GM19025 (cell line): ENCODE data around the gene TEKTIP1.
A peak's percentile ranks its signal among the peaks of the same experiment; 100 is the strongest.
"Not testable (repeated sequence)": the region's sequence is repeated elsewhere in the genome, so short reads cannot be mapped to it uniquely, and the experiment has no call there.

ENCODE experiments used
- ATAC-seq: cut with Tn5 transposase; IDR thresholded peaks from one replicate; pipeline ENCODE4 v1.9.1; 2021; ENCODE audit warnings: mild to moderate bottlenecking, low read depth, moderate library complexity; ENCODE audit not compliant: unreplicated experiment

Gene TEKTIP1

DNA sequence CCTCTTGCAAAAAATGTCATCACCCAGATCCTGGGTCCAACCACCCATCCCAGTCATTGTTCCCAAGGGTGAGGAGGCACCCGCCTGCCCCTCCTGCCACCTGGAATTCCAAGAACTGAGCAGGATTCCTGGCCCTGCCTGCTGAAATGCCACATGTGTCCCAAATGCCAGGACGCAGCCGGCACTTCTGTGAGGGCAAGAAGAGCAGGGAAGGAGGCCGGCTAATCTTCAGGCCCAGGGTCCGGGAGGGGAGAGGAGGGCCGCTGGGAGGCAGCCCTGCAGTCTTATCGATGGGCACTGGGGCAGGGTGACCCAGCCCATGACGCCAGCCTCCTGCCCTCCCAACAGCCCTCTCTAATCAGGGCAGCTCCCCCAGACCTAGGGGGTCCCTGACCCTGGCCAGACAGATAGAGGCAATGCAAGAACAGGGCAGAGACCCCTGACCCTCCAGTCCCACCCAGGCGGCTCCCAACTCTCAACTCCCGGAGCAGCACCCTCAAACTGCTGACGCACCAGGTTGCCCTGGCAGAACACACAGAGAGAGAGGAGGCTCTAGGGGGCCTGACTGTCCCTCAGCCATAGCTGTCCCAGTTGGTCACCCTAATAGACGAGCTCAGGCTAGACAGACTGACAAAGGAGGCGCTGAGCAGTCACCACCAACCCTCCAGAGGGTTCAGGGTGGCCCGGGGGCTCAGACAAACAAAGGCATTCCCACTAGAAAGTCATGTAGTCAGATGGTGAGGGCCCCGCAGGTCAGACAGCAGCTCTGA, 16.9 kb downstream of the TEKTIP1 start:
- ATAC-seq, result no peak

DNA sequence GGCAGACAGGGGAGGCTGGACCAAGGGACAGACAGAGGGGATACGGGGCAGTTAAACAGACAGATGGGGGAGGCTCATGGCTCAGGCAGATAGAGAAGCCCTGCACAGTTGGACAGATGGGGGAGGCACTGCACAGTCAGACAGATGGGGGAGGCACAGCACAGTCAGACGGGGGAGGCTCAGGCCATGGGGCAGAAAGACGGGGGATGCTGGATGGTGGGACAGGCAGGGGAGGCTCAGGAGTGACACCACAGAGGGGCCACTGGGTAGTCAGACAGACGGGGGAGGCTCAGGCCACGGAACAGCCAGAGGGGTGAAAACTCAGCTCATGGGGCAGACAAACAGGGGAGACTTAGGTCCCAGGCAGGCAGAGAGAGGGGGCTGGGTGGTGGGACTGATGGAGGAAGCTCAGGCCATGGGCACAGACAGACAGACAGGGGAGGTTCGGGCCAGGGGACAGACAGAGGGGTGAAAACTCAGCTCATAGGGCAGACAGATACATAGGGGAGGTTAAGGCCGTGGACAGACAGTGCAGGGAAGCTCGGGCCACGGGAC, 17.5 kb downstream of the TEKTIP1 start:
- ATAC-seq, result no peak

DNA sequence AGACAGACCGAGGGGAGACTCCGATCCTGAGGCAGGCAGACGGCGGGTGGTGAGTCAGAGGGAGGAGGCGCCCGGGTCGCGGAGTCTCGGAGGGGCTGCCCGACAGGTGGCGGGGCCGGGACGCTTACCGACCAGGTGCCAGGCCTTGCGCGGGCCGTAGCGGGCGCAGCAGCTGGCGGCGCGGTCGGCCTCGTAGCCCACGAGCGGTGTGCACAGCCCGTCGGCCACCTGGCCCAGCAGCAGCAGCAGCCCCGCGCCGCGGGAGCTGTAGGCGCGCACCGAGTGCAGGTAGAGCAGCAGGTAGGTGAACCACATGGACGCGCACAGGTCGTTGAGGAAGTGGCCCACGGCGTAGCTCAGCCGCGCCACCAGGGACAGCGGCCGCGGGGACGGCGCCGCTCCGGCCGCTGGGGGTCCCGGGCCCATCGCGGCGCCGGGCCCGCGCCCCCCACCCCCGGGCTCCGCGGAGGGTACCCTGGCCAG, 18.0 kb downstream of the TEKTIP1 start:
- ATAC-seq, result peak; percentile 23

DNA sequence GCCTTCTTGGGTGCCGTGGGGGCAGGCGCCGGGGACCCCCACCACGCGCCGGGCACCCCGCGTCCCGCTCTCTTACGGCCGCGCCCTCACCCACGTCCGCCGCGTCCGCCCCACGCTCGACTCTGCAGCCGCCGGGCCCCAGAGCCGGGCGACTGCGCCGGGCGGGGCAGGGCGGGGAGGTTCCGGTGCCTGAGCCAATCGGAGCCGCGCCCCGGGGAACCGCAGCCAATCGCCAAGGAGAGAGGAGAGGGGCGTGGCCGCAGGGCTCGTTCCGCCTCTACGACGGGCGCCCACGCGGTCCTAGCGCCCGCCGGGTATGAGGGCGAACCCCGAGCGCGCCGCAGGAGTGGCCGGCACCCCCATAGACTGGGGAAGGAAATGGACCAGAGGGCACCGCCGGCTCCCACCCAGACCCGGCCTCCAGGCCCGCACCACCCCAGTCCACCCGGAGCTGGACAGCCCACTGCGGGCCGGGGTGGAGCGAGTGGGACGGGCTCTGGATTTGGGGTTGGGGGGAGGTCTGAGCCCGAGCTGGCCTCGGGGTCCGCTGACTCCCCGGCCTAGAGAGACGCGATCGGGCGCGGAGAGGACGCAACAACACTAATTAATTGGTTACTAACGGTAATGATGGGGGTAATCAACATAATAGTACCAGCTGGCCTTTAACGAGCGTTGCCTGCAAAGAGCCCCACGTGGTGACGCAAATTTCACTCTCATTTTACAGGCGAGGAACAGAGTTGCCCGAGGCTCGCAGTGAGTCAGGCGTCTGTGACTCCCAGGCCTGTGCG, 18.7 kb downstream of the TEKTIP1 start, which contains the start of gene MFSD12:
MFSD12 (minus strand) TSS at position 126 of the 788 bp plus-strand sequence. CDS start 183 bp downstream, outside the sequence.
- peak; percentile 90 for ATAC-seq

DNA sequence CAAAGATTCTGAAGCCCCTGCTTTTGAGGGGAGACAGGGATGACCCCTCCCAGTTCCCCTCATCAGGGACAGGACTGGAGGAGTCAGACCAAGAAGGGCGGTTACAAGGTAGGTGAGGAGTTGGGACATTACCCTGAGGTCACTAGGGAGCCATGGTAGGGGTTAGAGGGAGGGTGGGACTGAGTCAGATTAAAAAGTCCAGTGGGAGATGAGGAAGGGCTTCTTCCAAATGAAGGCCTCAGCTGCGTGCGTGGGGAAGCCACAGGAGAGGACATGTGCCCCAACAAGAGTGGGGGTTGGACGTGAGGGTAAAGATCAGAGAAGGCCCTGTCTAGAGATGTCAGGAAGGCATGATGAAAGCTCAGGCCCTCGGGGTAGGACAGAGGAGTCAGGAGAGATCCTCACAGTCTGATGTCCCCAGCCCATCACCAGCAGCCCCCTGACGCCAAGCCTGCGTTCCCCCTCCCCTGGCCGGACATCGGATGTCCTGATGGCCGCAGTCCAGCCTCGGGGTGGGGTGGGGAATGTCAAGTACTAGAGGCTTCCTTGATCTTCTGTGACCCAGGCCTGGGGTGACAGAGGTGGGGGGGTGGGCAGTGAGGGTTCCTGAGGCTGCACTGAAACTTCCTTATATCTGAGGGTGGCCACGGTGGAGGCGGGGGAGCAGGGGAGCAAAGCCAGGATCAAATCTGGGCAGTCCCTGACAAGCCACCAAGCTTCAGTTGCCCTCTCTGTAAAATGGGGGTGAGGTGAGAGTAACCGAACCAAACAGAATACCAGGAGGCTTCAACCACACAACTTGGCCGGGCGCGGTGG, 24.9 kb downstream of the TEKTIP1 start:
- no peak for ATAC-seq

DNA sequence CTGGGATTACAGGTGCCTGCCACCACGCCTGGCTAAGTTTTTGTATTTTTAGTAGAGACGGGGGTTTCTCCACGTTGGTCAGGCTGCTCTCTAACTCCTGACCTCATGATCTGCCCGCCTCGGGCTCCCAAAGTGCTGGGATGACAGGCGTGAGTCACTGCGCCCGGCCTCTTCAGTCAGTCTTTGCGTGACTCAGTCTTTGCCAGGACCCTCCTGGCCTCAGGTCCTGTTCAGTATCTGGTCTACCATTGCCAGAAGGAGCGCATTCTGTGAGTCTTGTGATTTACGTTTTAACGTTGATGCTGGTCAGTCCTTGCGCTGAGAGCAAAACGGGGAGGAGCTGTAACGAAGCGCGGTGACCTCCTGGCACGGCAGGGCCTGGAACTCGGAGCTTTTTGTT, 26.2 kb downstream of the TEKTIP1 start:
- ATAC-seq, result no peak

DNA sequence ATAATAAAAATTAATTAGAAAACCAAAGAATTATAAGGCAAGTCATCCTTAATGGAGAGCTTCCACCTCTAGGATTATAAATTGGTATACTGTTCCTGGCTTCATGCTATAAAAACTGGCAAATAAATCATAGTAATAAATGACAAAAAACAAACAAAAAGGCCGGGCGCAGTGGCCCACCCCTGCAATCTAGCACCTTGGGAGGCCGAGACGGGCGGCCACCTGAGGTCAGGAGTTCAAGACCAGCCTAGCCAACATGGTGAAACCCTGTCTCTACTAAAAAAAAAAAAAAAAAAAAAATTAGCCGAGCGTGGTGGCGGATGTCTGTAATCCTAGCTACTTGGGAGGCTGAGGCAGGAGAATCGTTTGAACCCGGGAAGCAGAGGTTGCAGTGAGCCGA, 31.1 kb downstream of the TEKTIP1 start:
- ATAC-seq, result not testable (repeated sequence)

DNA sequence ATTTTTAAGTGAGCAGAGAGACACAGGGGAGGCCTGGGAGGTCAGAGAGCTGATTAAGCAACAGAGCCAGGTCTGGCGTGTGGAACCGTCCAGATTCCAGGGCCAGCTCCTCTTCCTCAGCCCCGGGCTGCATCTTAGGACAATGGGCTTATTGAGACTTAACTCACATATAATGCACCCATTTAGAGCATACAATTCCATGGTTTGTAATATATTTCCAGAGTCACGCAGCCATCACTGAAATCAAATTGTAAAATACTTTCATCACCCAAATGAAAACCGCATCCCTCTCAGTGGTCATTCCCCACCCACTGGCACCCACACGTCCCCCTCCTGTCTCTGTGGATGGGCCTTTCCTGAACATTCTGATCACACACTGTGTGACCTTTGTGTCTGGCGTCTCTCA, 31.6 kb downstream of the TEKTIP1 start:
- no peak for ATAC-seq

DNA sequence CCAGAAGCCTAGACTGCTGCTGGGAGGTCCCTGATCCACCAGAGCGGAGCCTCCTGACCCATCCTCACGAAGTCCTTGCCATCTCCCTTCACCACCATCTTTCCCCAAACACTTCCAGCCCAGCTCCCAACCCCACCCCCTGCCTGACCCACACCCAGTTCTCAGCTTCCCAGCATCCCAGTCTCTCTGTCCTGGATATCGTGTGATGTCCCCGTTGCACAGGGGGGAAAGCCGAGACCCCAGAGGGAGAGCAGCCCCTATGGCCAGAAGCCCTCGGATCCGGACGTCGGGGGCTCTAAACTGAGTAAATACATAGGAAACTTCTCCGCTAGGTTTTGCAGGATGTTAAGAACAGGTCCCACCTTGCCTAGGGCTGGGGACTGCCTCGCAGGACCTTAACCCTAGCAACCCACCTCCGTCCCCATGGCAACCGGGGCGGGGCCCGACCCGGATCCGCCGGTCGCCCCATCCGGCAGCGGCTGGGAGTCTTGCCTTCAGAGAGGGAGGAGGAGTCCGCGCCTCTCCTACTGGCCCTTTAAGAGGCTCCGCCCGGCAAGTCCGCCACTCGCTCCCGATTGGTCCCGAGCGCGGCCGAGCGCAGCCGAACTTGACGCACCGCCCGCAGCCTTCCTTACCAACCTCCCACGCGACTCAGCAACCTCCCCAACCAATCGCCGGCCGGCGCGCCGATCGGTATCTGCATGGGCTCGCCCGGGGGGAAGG, 33.3 kb downstream of the TEKTIP1 start:
- peak; percentile 95 for ATAC-seq

DNA sequence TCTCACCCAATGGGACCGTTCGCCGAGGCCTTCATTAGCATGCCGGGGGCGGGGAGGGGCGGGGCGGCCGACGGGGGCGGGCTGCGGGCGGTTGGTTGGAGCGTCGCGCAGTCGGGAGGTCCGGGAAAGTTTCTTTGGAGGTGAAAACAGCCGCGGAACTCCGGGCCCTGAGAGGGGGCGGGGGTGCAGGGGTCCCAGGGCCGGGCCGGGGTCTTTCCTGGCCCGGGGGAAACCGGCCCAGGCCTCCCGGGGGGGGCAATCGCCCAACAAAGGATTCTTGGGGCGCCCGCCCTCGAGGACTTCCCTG, 33.8 kb downstream of the TEKTIP1 start, which contains the start of gene HMG20B:
HMG20B (plus strand) TSS at position 90 of the 307 bp plus-strand sequence. CDS start 366 bp downstream, outside the sequence.
- no peak for ATAC-seq

DNA sequence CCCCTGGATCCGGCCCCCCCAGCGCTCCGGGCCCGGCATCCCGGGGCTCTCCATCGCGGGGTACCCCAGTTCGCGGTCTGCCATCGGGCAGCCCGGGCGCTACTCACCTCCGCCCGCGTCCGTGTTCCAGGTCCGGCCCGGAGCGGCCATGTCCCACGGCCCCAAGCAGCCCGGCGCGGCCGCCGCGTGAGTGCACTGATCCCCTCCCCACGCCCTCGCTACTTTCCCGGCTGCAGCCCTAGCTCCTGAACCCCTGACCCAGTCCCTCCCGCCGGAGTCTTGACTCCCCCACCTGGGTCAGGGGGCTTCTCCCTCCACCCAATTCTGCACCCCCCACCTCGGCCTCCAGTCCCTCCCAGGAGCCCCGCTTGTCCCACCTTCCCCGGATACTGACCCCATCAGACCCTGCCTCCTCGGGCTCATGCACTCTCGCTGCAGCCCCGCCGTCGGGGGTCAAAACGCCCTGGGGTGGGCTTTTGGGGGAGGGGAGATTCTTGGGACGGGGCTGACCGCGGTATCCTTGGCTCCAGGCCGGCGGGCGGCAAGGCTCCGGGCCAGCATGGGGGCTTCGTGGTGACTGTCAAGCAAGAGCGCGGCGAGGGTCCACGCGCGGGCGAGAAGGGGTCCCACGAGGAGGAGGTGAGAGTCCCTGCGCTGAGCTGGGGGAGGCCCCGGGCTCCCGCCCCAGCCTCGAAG, 34.3 kb downstream of the TEKTIP1 start:
- ATAC-seq, result no peak

DNA sequence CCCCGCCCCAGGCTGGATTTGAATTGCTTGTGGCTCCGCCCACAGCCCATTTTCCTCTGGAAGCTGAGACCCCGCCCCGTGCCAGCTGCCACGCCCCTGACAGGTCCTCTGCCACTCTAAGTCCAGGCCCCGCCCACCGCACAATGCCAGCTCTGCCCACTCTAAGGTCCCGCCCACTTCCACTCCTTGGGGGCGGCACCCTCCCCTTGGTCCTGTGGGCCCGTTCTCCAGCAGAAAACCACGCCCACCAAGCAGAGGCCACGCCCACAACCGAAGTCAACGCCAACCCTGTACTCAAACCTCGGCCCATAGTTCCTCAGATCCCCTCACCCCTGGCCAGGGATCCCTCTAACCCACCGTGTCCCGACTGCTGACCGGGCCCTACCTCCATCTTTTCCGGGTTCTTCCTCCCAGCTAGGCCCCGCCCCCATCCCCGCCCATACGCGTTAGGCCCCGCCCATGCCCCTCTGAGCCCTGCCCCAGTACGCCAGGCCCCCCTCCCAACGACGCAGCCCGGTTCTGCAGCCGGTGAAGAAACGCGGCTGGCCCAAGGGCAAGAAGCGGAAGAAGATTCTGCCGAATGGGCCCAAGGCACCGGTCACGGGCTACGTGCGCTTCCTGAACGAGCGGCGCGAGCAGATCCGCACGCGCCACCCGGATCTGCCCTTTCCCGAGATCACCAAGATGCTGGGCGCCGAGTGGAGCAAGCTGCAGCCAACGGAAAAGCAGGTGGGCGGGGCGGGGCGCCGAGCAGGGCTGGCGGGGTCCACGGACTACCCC, 35.1 kb downstream of the TEKTIP1 start:
- ATAC-seq, result no peak

DNA sequence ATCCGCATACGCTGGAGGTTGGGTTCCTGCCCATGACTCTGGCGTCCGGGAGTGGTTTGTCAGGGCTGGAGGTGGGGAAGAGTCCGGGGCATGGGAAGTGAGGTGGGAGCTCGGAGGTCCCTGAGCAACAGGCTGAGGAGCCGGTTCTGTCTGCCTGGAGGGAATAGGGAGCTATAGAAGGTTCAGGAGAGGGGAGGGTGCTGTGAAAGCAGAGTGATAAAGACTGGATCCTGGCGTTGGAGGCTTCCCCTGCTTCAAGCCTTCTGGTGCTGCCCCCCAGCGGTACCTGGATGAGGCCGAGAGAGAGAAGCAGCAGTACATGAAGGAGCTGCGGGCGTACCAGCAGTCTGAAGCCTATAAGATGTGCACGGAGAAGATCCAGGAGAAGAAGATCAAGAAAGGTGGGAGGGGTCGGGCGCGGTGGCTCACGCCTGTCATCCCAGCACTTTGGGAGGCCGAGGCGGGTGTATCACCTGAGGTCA, 36.3 kb downstream of the TEKTIP1 start:
- ATAC-seq, result no peak

DNA sequence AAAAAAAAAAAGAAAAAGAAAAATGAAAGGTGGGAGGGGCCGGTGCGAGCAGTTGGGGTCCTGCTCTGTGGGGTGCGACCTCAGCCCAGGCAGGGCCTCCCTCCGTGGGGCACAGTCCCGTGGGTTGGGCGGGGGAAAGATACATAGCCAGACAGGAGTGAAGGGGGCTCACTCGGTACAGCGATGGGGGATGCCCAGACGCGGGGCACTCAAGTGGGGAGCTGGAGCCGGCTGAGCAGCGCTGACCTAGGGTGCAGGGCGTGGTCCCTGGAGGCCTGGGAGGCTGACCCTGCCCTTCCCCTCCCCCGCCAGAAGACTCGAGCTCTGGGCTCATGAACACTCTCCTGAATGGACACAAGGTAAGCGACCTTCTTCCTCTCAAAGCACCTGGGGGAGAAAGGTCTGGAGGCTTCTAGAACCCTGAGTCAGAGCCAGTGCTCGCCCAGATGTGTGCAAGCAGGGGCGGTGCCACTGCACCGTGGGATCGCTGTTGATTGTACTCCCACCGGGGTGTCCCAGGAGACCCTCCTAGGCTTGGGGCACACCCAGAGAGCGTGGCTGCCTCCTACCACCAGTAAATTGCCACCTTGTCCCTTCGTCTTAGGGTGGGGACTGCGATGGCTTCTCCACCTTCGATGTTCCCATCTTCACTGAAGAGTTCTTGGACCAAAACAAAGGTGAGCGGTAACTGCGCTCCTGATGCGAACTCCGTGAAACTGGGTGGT, 37.1 kb downstream of the TEKTIP1 start:
- no peak for ATAC-seq

DNA sequence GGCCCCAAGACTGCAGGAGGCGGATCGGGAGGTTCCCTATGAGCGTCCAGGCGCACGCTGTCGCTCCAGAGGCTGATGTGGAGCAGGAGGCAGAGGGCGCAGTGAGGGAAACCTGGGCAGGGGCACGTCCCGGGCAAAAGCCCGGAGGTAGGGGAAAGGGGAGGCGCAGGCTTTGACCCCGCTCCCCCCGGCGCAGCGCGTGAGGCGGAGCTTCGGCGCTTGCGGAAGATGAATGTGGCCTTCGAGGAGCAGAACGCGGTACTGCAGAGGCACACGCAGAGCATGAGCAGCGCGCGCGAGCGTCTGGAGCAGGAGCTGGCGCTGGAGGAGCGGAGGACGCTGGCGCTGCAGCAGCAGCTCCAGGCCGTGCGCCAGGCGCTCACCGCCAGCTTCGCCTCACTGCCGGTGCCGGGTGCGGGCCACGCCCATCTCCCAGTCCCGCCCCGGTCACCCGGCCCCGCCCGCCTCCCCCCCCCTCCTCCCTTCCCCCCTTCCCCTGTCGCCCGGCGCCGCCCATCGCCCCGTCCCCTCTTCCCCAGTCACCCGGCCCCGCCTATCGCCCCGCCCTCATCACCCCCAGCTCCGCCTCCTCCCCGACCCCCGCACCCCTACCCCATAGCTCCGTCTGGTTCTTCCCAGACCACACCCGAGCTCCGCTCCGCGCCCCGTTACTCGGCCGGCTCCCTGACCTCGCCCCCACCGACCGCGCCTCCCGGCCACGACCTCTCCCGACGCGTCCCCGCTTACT, 37.9 kb downstream of the TEKTIP1 start:
- ATAC-seq, result no peak

DNA sequence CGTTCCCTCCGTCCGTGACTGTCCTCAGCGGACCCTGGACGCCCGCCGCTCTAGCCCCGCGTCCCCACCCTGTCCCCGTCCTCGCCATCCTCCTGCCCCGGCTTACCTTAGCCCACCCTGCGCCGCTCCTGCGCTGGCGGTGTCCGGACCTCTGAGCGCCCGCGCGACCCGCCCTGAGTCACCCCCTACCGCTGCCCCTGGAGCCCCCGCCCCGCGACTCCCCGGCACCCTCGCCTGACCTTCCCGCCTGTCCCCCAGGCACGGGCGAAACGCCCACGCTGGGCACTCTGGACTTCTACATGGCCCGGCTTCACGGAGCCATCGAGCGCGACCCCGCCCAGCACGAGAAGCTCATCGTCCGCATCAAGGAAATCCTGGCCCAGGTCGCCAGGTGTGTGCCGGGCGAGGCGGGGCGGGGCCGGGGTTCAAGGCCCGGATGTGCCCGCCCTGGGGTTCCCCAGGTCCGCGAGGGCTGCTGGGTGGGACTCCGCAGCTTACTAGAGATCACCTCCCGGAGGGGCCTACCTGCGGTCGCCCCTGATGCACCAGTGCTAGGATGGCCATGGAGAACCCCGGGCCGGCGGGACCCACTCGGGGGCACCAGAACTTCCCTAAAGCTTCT, 38.9 kb downstream of the TEKTIP1 start:
- no peak for ATAC-seq

DNA sequence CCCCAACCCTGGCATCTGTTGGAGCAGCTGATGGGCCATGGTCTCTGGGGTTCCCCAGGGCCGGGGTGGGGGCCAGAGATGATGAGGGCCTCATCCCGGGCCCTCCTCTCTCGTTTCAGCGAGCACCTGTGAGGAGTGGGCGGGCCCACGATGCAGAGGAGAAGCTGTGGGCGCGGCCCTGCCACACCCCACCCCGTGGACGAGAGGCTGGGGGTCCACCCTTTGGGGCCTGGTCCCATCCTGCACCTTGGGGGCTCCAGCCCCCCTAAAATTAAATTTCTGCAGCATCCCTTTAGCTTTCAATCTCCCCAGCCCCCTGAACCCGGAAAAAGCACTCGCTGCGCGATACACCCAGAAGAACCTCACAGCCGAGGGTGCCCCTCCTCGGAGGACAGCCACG, 39.4 kb downstream of the TEKTIP1 start:
- no peak for ATAC-seq
